PC-9 (cell line): ENCODE measurements around the gene CLDN9.

Source experiments
- CTCF ChIP-seq: fragments of 200-600 bp; sonication (generic); conservative IDR thresholded peaks from 2 replicates; pipeline ENCODE4 v1.6.1; 2017; ENCODE audit warnings: mixed run types, antibody characterized with exemption, mild to moderate bottlenecking, moderate library complexity
- EZH2 ChIP-seq: fragments of 200-600 bp; sonication (generic); IDR thresholded peaks from 2 replicates; pipeline ENCODE4 v1.8.0; 2017; ENCODE audit warnings: antibody characterized with exemption, low read depth

GRCh38 chr16:3026003-3026378 lies 13.3 kb downstream of the CLDN9 start:
- TF ChIP-seq CTCF (no peak), EZH2 (no peak)
